ENCODE data around the gene RASSF5.
"Not testable (repeated sequence)": the region's sequence is repeated elsewhere in the genome, so short reads cannot be mapped to it uniquely, and the experiment has no call there.

GRCh38 chr1:206581114-206581497 lies 73.8 kb downstream of the RASSF5 start:
- TF ChIP-seq, protein P1, sequence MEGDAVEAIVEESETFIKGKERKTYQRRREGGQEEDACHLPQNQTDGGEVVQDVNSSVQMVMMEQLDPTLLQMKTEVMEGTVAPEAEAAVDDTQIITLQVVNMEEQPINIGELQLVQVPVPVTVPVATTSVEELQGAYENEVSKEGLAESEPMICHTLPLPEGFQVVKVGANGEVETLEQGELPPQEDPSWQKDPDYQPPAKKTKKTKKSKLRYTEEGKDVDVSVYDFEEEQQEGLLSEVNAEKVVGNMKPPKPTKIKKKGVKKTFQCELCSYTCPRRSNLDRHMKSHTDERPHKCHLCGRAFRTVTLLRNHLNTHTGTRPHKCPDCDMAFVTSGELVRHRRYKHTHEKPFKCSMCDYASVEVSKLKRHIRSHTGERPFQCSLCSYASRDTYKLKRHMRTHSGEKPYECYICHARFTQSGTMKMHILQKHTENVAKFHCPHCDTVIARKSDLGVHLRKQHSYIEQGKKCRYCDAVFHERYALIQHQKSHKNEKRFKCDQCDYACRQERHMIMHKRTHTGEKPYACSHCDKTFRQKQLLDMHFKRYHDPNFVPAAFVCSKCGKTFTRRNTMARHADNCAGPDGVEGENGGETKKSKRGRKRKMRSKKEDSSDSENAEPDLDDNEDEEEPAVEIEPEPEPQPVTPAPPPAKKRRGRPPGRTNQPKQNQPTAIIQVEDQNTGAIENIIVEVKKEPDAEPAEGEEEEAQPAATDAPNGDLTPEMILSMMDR (IDR thresholded peaks at IDR 0.05; ENCODE audit: low read depth, low read length, missing input control) = not testable (repeated sequence)
- not testable (repeated sequence) for TF ChIP-seq GABPA (IDR thresholded peaks at IDR 0.05 in 1 of 2, conservative IDR thresholded peaks at IDR 0.05 in 1 of 2); TAF1 (conservative IDR thresholded peaks at IDR 0.05); JUND (IDR thresholded peaks at IDR 0.05); YY1 (IDR thresholded peaks at IDR 0.05); HNF4A (conservative IDR thresholded peaks at IDR 0.05)
- TF ChIP-seq, protein P2, sequence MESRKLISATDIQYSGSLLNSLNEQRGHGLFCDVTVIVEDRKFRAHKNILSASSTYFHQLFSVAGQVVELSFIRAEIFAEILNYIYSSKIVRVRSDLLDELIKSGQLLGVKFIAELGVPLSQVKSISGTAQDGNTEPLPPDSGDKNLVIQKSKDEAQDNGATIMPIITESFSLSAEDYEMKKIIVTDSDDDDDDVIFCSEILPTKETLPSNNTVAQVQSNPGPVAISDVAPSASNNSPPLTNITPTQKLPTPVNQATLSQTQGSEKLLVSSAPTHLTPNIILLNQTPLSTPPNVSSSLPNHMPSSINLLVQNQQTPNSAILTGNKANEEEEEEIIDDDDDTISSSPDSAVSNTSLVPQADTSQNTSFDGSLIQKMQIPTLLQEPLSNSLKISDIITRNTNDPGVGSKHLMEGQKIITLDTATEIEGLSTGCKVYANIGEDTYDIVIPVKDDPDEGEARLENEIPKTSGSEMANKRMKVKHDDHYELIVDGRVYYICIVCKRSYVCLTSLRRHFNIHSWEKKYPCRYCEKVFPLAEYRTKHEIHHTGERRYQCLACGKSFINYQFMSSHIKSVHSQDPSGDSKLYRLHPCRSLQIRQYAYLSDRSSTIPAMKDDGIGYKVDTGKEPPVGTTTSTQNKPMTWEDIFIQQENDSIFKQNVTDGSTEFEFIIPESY (IDR thresholded peaks at IDR 0.05) = not testable (repeated sequence)
- TF ChIP-seq, protein P3, sequence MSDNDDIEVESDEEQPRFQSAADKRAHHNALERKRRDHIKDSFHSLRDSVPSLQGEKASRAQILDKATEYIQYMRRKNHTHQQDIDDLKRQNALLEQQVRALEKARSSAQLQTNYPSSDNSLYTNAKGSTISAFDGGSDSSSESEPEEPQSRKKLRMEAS (IDR thresholded peaks at IDR 0.05) = not testable (repeated sequence)
